Vein endothelial cell (primary cell): ENCODE results near the gene SLC22A24. TPM values are rescaled to one million over a fixed set of nuclear protein-coding genes. Genes with fewer than 3 reads are reported as not detected.

ENCODE experiments used
- total RNA-seq: library from RNA; depleted of rRNA; stranded (reverse); fragments of >200 nt; gene quantifications from 2 replicates; pipeline ENCODE4 v1.2.3, GENCODE V29; 2012

The SLC22A24 gene
- total RNA-seq, result not detected in 2 replicates

GRCh38 chr11:63144121-63144520, at the start of gene SLC22A24:
Gene SLC22A24, minus strand, starts transcription at chr11:63144221. Its CDS starts 442 bp downstream, at chr11:63143779.

Other genes with a start within 250 kb of the SLC22A24 start
- gene CHRM1, start 222.9 kb downstream of the SLC22A24 start, total RNA-seq, result not detected in 2 replicates
- not detected in 2 replicates for gene SLC22A6, start 159.3 kb downstream of the SLC22A24 start, total RNA-seq
- gene SLC22A8, start 128.4 kb downstream of the SLC22A24 start, total RNA-seq, result not detected in 2 replicates
- not detected in 2 replicates for gene SLC22A25, start 99.4 kb upstream of the SLC22A24 start, total RNA-seq
- gene SLC22A9, start 225.6 kb upstream of the SLC22A24 start, total RNA-seq, result not detected in 2 replicates